IgD-negative memory B cell (primary cell): ENCODE results near the gene TLE1. TPM values are rescaled to one million over a fixed set of nuclear protein-coding genes. Genes with fewer than 3 reads are reported as not detected.
A peak's percentile ranks its signal among the peaks of the same experiment; 100 is the strongest.
"Not testable (repeated sequence)": the region's sequence is repeated elsewhere in the genome, so short reads cannot be mapped to it uniquely, and the experiment has no call there.

Experiments
- H3K27ac Mint-ChIP-seq, 3 donors: one replicate each; pipeline ENCODE4 v1.8.0; 2020 to 2022; ENCODE audit warnings: mild to moderate bottlenecking in 3 of 3, mixed read lengths in 3 of 3, moderate library complexity in 1 of 3
- H3K27me3 Mint-ChIP-seq: one replicate; pipeline ENCODE4 v1.8.0; 2021; ENCODE audit warnings: mixed read lengths
- H3K36me3 Mint-ChIP-seq: one replicate; pipeline ENCODE4 v1.8.0; 2020; ENCODE audit warnings: mild to moderate bottlenecking, mixed read lengths
- H3K4me1 Mint-ChIP-seq, 3 donors: one replicate each; pipeline ENCODE4 v1.8.0; 2020 to 2022; ENCODE audit warnings: mixed read lengths in 3 of 3, mild to moderate bottlenecking in 1 of 3
- H3K4me3 Mint-ChIP-seq, 4 donors: one replicate each; pipeline ENCODE4 v1.8.0; 2020 to 2022; ENCODE audit warnings: mild to moderate bottlenecking in 4 of 4, mixed read lengths in 4 of 4, moderate library complexity in 3 of 4
- H3K9me3 Mint-ChIP-seq, 3 donors: one replicate each; pipeline ENCODE4 v1.8.0; 2020 to 2021; ENCODE audit warnings: mixed read lengths in 3 of 3, mild to moderate bottlenecking in 1 of 3
- polyA plus RNA-seq: library from polyadenylated mRNA; unstranded; fragments of 300-500 nt; fragmentation: Illumina TruSeq; gene quantifications from one replicate; pipeline ENCODE4 v1.2.3, GENCODE V29; 2021

Gene TLE1
- 115 TPM for polyA plus RNA-seq

- peak within 1 kb of the TSS; percentile 97 to 98 (median 98) for H3K27ac Mint-ChIP-seq
- H3K4me3 Mint-ChIP-seq: peak within 1 kb of the TSS; percentile 94 to 98 (median 96)
- H3K27me3 Mint-ChIP-seq: peaks cover 8% of the 10 kb centered on the region
- H3K9me3 Mint-ChIP-seq: no peaks in the 10 kb centered on the region
- no peaks in the 10 kb centered on the region for H3K36me3 Mint-ChIP-seq
- peaks cover 2 to 12% (median 11%) of the 10 kb centered on the region in 3 donors for H3K4me1 Mint-ChIP-seq
Measured at GRCh38 chr9:81689343-81690175, at the start of gene TLE1. TSS of gene TLE1 (minus strand) at chr9:81689547. CDS start at chr9:81688240, 1,307 bp downstream.

GRCh38 chr9:81737871-81738507, 48.6 kb upstream of the TLE1 start:
- Mint-ChIP-seq H3K27me3 (no peaks in the 10 kb centered on the region), H3K9me3 (peaks cover 0 to 7% (median 6%) of the 10 kb centered on the region in 3 donors), H3K4me3 (peak overlapping the region in 1 of 4 donors; percentile 1), H3K36me3 (no peaks in the 10 kb centered on the region), H3K4me1 (peaks cover 2 to 12% (median 8%) of the 10 kb centered on the region in 3 donors), H3K27ac (peak overlapping the region in 1 of 3 donors; percentile 1)

- peaks cover 19 to 23% (median 21%) of the 10 kb centered on the region in 3 donors for H3K4me1 Mint-ChIP-seq
- H3K27ac Mint-ChIP-seq, H3K9me3 Mint-ChIP-seq, H3K4me3 Mint-ChIP-seq, H3K36me3 Mint-ChIP-seq, H3K27me3 Mint-ChIP-seq: not testable (repeated sequence)
Measured at GRCh38 chr9:81730498-81730897, 41.2 kb upstream of the TLE1 start.

- H3K4me1 Mint-ChIP-seq: peaks cover 19 to 25% (median 22%) of the 10 kb centered on the region in 3 donors
- no peaks in the 10 kb centered on the region for H3K27me3 Mint-ChIP-seq
- no peaks in the 10 kb centered on the region for H3K9me3 Mint-ChIP-seq
- peak overlapping the region; percentile 83 to 92 (median 86) for H3K4me3 Mint-ChIP-seq
- H3K27ac Mint-ChIP-seq: peak overlapping the region; percentile 90 to 96 (median 91)
- H3K36me3 Mint-ChIP-seq: no peaks in the 10 kb centered on the region
Measured at GRCh38 chr9:81729135-81729534, 39.8 kb upstream of the TLE1 start.

- Mint-ChIP-seq H3K27ac (no peak overlapping the region), H3K36me3 (no peaks in the 10 kb centered on the region), H3K4me3 (no peak overlapping the region), H3K4me1 (peaks cover 17 to 20% (median 18%) of the 10 kb centered on the region in 3 donors), H3K9me3 (peaks cover 0 to 1% (median under 1%) of the 10 kb centered on the region in 3 donors), H3K27me3 (no peaks in the 10 kb centered on the region)
Measured at GRCh38 chr9:81724242-81724889, 35.0 kb upstream of the TLE1 start.

GRCh38 chr9:81722277-81722676, 32.9 kb upstream of the TLE1 start:
- Mint-ChIP-seq H3K4me1 (peaks cover 2 to 9% (median 3%) of the 10 kb centered on the region in 3 donors), H3K27ac (no peak overlapping the region), H3K9me3 (peaks cover 0 to 3% (median 2%) of the 10 kb centered on the region in 3 donors), H3K36me3 (no peaks in the 10 kb centered on the region), H3K27me3 (no peaks in the 10 kb centered on the region), H3K4me3 (no peak overlapping the region)

GRCh38 chr9:81720450-81721086, 31.2 kb upstream of the TLE1 start:
- H3K27me3 Mint-ChIP-seq: no peaks in the 10 kb centered on the region
- no peak overlapping the region for H3K4me3 Mint-ChIP-seq
- peaks cover 0 to 6% (median 1%) of the 10 kb centered on the region in 3 donors for H3K4me1 Mint-ChIP-seq
- H3K27ac Mint-ChIP-seq: peak overlapping the region in 1 of 3 donors; percentile 13
- no peaks in the 10 kb centered on the region for H3K36me3 Mint-ChIP-seq
- H3K9me3 Mint-ChIP-seq: peaks cover 0 to 3% (median 2%) of the 10 kb centered on the region in 3 donors

- Mint-ChIP-seq H3K4me3 (no peak overlapping the region), H3K4me1 (peaks cover 0 to 6% (median 1%) of the 10 kb centered on the region in 3 donors), H3K36me3 (no peaks in the 10 kb centered on the region), H3K27ac (no peak overlapping the region), H3K27me3 (no peaks in the 10 kb centered on the region), H3K9me3 (peaks cover 0 to 3% (median 2%) of the 10 kb centered on the region in 3 donors)
Measured at GRCh38 chr9:81719972-81720371, 30.6 kb upstream of the TLE1 start.

GRCh38 chr9:81718244-81718643, 28.9 kb upstream of the TLE1 start:
- H3K4me3 Mint-ChIP-seq: no peak overlapping the region
- no peak overlapping the region for H3K27ac Mint-ChIP-seq
- no peaks in the 10 kb centered on the region for H3K27me3 Mint-ChIP-seq
- H3K9me3 Mint-ChIP-seq: peaks cover 0 to 3% (median 2%) of the 10 kb centered on the region in 3 donors
- H3K36me3 Mint-ChIP-seq: no peaks in the 10 kb centered on the region
- peaks cover 0 to 3% (median 0%) of the 10 kb centered on the region in 3 donors for H3K4me1 Mint-ChIP-seq

- H3K9me3 Mint-ChIP-seq: peaks cover 0 to 3% (median 2%) of the 10 kb centered on the region in 3 donors
- peaks cover 0 to 3% (median 0%) of the 10 kb centered on the region in 3 donors for H3K4me1 Mint-ChIP-seq
- H3K27me3 Mint-ChIP-seq: no peaks in the 10 kb centered on the region
- H3K27ac Mint-ChIP-seq: no peak overlapping the region
- no peaks in the 10 kb centered on the region for H3K36me3 Mint-ChIP-seq
- H3K4me3 Mint-ChIP-seq: no peak overlapping the region
Measured at GRCh38 chr9:81717747-81718077, 28.4 kb upstream of the TLE1 start.

GRCh38 chr9:81717061-81717746, 27.9 kb upstream of the TLE1 start:
- Mint-ChIP-seq H3K27ac (no peak overlapping the region), H3K4me3 (no peak overlapping the region)

GRCh38 chr9:81716409-81716808, 27.1 kb upstream of the TLE1 start:
- H3K9me3 Mint-ChIP-seq: peaks cover 0 to 3% (median 2%) of the 10 kb centered on the region in 3 donors
- H3K4me1 Mint-ChIP-seq: peaks cover 0 to 3% (median 0%) of the 10 kb centered on the region in 3 donors
- peaks cover 2% of the 10 kb centered on the region for H3K36me3 Mint-ChIP-seq
- no peak overlapping the region for H3K4me3 Mint-ChIP-seq
- no peak overlapping the region for H3K27ac Mint-ChIP-seq
- H3K27me3 Mint-ChIP-seq: no peaks in the 10 kb centered on the region

More at GRCh38 chr9:81717061-81717746, 27.9 kb upstream of the TLE1 start:
- no peaks in the 10 kb centered on the region for H3K27me3 Mint-ChIP-seq
- peaks cover 0 to 3% (median 0%) of the 10 kb centered on the region in 3 donors for H3K4me1 Mint-ChIP-seq
- H3K9me3 Mint-ChIP-seq: peaks cover 0 to 3% (median 2%) of the 10 kb centered on the region in 3 donors
- H3K36me3 Mint-ChIP-seq: no peaks in the 10 kb centered on the region

GRCh38 chr9:81705578-81705977, 16.2 kb upstream of the TLE1 start:
- H3K9me3 Mint-ChIP-seq: no peaks in the 10 kb centered on the region
- no peaks in the 10 kb centered on the region for H3K36me3 Mint-ChIP-seq
- peak overlapping the region in 1 of 3 donors; percentile 71 for H3K27ac Mint-ChIP-seq
- no peaks in the 10 kb centered on the region for H3K27me3 Mint-ChIP-seq
- no peak overlapping the region for H3K4me3 Mint-ChIP-seq
- no peaks in the 10 kb centered on the region for H3K4me1 Mint-ChIP-seq

GRCh38 chr9:81694541-81694940, 5.2 kb upstream of the TLE1 start:
- Mint-ChIP-seq H3K4me3 (no peak overlapping the region), H3K36me3 (no peaks in the 10 kb centered on the region), H3K4me1 (peaks cover 3 to 12% (median 11%) of the 10 kb centered on the region in 3 donors), H3K27ac (no peak overlapping the region), H3K27me3 (peaks cover 8% of the 10 kb centered on the region), H3K9me3 (no peaks in the 10 kb centered on the region)
